Right lung (tissue), 10 donors: ENCODE data around the gene SIVA1. TPM values are rescaled to one million over a fixed set of nuclear protein-coding genes. Genes with fewer than 3 reads are reported as not detected.

Experiments
- DNase-seq, 2 donors: peaks; one replicate each; pipeline ENCODE4 v3.0.0-alpha.2; 2013
- long read RNA-seq, 8 donors: transcript quantifications; one replicate each; lab custom pipeline, GENCODE V29; 2026
- polyA plus RNA-seq, 5 donors: library from polyadenylated mRNA; unstranded; fragments of 120-200 nt; gene quantifications; one replicate each; pipeline versions ENCODE4 v1.2.1 to v1.2.3, GENCODE V29; 2013; ENCODE audit warnings: inconsistent platforms in 1 of 5, low replicate concordance in 1 of 5; ENCODE audit not compliant: insufficient read length in 5 of 5, insufficient read depth in 1 of 5

SIVA1 gene
- polyA plus RNA-seq, result 100 to 1,000 TPM in 1 of 5 donors, 10 to 100 TPM in 4; 49.3 to 124 (median 71.4) TPM
- long read RNA-seq, donor 1, full-length matches to known transcripts, result 137 of 216 reads
- long read RNA-seq, donor 1, partial matches to known transcripts, result 64 of 216 reads
- long read RNA-seq, donor 1, other reads (novel, unspliced or antisense), result 15 of 216 reads
- long read RNA-seq, donor 2, transcript SIVA1-201 (4 exons, 802 nt), result major isoform, 60 of 101 reads
- long read RNA-seq, donor 2, partial matches to known transcripts, result 31 of 101 reads
- long read RNA-seq, donor 2, other reads (novel, unspliced or antisense), result 6 of 101 reads
- long read RNA-seq, donor 3, transcript SIVA1-203 (3 exons, 1,244 nt), result minor isoform, 11 of 156 reads
- long read RNA-seq, donor 3, transcript SIVA1-201 (4 exons, 802 nt), result major isoform, 73 of 156 reads
- long read RNA-seq, donor 3, partial matches to known transcripts, result 60 of 156 reads
- long read RNA-seq, donor 3, other reads (novel, unspliced or antisense), result 11 of 156 reads
- long read RNA-seq, donor 4, full-length matches to known transcripts, result 58 of 94 reads
- long read RNA-seq, donor 4, partial matches to known transcripts, result 36 of 94 reads
- long read RNA-seq, donor 4, other reads (novel, unspliced or antisense), result 0 of 94 reads
- long read RNA-seq, donor 5, full-length matches to known transcripts, result 198 of 291 reads
- long read RNA-seq, donor 5, partial matches to known transcripts, result 82 of 291 reads
- long read RNA-seq, donor 5, other reads (novel, unspliced or antisense), result 11 of 291 reads
- long read RNA-seq, donor 6, transcript SIVA1-202 (3 exons, 550 nt), result minor isoform, 7 of 387 reads
- long read RNA-seq, donor 6, transcript SIVA1-201 (4 exons, 802 nt), result major isoform, 102 of 387 reads
- long read RNA-seq, donor 6, partial matches to known transcripts, result 264 of 387 reads
- long read RNA-seq, donor 6, other reads (novel, unspliced or antisense), result 9 of 387 reads
- long read RNA-seq, donor 7, full-length matches to known transcripts, result 95 of 147 reads
- long read RNA-seq, donor 7, partial matches to known transcripts, result 47 of 147 reads
- long read RNA-seq, donor 7, other reads (novel, unspliced or antisense), result 5 of 147 reads
- long read RNA-seq, donor 8, transcript SIVA1-203 (3 exons, 1,244 nt), result minor isoform, 5 of 81 reads
- long read RNA-seq, donor 8, transcript SIVA1-201 (4 exons, 802 nt), result major isoform, 61 of 81 reads
- long read RNA-seq, donor 8, partial matches to known transcripts, result 14 of 81 reads
- long read RNA-seq, donor 8, other reads (novel, unspliced or antisense), result 0 of 81 reads

GRCh38 chr14:104752735-104753527, at the start of gene SIVA1:
Gene SIVA1, plus strand, starts transcription at chr14:104753147. Its CDS starts 55 bp downstream, at chr14:104753202.
- peak; percentile 100 for DNase-seq

GRCh38 chr14:104703269-104703668, 49.7 kb upstream of the SIVA1 start:
- DNase-seq, result no peak

- DNase-seq, result no peak
These were observed 48.7 kb upstream of the SIVA1 start for GRCh38 chr14:104704252-104704651.

GRCh38 chr14:104705340-104706047, 47.5 kb upstream of the SIVA1 start:
- DNase-seq, result no peak

- no peak for DNase-seq
These were observed 46.0 kb upstream of the SIVA1 start for GRCh38 chr14:104706733-104707607.

- DNase-seq, result no peak
These were observed 45.0 kb upstream of the SIVA1 start for GRCh38 chr14:104707608-104708595.

GRCh38 chr14:104708606-104709268, 44.2 kb upstream of the SIVA1 start:
- DNase-seq, result peak in 1 of 2 donors; percentile 56

- DNase-seq, result no peak
These were observed 43.4 kb upstream of the SIVA1 start for GRCh38 chr14:104709387-104710039.

- no peak for DNase-seq
These were observed 42.7 kb upstream of the SIVA1 start for GRCh38 chr14:104710071-104710735.

- DNase-seq, result no peak
These were observed 39.8 kb upstream of the SIVA1 start for GRCh38 chr14:104712881-104713734.

GRCh38 chr14:104714066-104714465, 38.9 kb upstream of the SIVA1 start:
- no peak for DNase-seq

GRCh38 chr14:104714681-104715080, 38.3 kb upstream of the SIVA1 start:
- no peak for DNase-seq

- no peak for DNase-seq
These were observed 37.5 kb upstream of the SIVA1 start for GRCh38 chr14:104715416-104715815.

- DNase-seq, result no peak
These were observed 37.1 kb upstream of the SIVA1 start for GRCh38 chr14:104715871-104716270.

GRCh38 chr14:104717137-104717536, 35.8 kb upstream of the SIVA1 start:
- no peak for DNase-seq
